Measurements from ENCODE around the gene GULP1. TPM values are rescaled to one million over a fixed set of nuclear protein-coding genes. Genes with fewer than 3 reads are reported as not detected.
A peak's percentile ranks its signal among the peaks of the same experiment; 100 is the strongest.

GULP1 gene
- total and polyA plus RNA-seq, 12 donors, result 2.0 to 6.0 (median 4.7) TPM

DNA sequence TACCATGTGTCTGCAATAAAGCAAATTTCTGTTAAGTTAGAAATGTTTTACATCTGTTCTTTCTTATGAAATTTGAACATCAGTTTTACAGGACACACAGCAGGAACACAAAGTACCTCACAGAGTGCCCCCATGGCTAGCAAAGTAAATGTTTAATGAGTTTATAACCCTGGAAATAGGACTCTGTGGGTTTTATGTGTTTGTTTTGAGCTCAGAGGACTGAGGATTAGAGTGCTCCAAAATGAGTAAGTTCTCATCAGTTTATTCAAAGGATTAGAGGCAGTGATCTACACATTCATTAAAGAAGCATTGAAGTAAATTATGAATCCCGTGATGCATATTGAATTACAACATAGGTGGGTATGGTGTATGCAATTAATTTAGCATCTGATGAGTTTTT lies 281.8 kb downstream of the GULP1 start:
- intact Hi-C loops (cut with DNase I), result no loop called here
- TF ChIP-seq, protein P1, sequence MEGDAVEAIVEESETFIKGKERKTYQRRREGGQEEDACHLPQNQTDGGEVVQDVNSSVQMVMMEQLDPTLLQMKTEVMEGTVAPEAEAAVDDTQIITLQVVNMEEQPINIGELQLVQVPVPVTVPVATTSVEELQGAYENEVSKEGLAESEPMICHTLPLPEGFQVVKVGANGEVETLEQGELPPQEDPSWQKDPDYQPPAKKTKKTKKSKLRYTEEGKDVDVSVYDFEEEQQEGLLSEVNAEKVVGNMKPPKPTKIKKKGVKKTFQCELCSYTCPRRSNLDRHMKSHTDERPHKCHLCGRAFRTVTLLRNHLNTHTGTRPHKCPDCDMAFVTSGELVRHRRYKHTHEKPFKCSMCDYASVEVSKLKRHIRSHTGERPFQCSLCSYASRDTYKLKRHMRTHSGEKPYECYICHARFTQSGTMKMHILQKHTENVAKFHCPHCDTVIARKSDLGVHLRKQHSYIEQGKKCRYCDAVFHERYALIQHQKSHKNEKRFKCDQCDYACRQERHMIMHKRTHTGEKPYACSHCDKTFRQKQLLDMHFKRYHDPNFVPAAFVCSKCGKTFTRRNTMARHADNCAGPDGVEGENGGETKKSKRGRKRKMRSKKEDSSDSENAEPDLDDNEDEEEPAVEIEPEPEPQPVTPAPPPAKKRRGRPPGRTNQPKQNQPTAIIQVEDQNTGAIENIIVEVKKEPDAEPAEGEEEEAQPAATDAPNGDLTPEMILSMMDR (IDR thresholded peaks at IDR 0.05), result no peak

DNA sequence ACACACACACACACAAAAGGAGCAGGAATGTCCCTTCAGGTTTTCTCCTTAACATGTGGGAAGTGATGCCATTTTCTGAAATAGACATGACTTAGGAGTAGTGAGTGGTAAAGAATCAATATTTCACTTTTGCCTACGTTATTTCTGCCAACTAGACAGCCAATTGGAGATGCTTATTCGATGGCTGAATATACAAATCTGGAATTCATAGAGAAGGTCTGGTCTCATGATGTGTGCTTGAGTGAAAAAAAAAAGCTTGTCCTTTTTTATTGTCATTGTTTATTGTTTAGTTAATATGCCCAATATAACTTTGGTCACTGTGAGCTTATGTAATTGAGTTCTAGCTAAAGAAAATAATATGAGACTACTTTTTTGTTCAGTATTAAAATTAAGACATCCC lies 284.3 kb downstream of the GULP1 start:
- 92% methylated on average over 2 of the region's 2 CpGs for WGBS, 2 donors
- Histone ChIP-seq H3K27me3 (no peaks in the 10 kb centered on the region), H3K36me3 (no peaks in the 10 kb centered on the region), H3K4me3 (no peak overlapping the region), H3K4me1 (no peaks in the 10 kb centered on the region), H3K27ac (no peak overlapping the region), H3K9me3 (no peaks in the 10 kb centered on the region)
- TF ChIP-seq, protein P1 (IDR thresholded peaks at IDR 0.05), result no peak
- ATAC-seq (no peak), DNase-seq (no peak)
- intact Hi-C loops (cut with DNase I), result no loop called here

More for the DNA sequence above, 281.8 kb downstream of the GULP1 start:
- no peaks in the 10 kb centered on the region for H3K36me3 ChIP-seq
- no peaks in the 10 kb centered on the region for H3K27me3 ChIP-seq
- ATAC-seq (no peak), DNase-seq (no peak)
- H3K27ac ChIP-seq, result no peak overlapping the region
- 92 to 94% methylated on average over 1 of the region's 1 CpG for WGBS, 2 donors
- no peaks in the 10 kb centered on the region for H3K4me1 ChIP-seq
- H3K4me3 ChIP-seq, result no peak overlapping the region
- no peaks in the 10 kb centered on the region for H3K9me3 ChIP-seq

DNA sequence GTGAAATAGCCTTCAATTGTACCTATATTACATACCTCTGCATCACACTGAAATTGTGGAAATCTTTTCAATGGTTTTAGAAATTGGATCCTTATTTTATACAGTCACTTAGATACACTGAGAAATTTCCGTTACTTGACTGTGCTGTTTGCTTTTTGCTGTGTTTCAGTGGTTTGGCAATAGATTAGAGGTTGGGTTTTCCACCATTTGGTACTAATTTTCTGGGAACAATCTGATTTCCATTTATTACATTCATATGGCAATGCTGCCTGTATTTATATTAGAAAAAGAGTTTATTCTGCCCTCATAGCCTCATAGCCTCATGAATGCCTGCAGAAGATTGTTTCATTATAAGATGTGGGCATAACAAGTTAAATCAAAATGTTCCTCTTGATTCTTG lies 285.0 kb downstream of the GULP1 start:
- no peaks in the 10 kb centered on the region for H3K27me3 ChIP-seq
- H3K4me3 ChIP-seq, result no peak overlapping the region
- intact Hi-C loops (cut with DNase I), result no loop called here
- H3K27ac ChIP-seq, result peak overlapping the region in 2 of 10 donors; percentile 15 to 18
- ATAC-seq, result no peak
- H3K4me1 ChIP-seq, result no peaks in the 10 kb centered on the region
- no peaks in the 10 kb centered on the region for H3K9me3 ChIP-seq
- WGBS, 2 donors, result 89 to 98% methylated on average over 1 of the region's 1 CpG
- TF ChIP-seq, protein P1 (IDR thresholded peaks at IDR 0.05), result no peak
- DNase-seq, result no peak
- H3K36me3 ChIP-seq, result no peaks in the 10 kb centered on the region

DNA sequence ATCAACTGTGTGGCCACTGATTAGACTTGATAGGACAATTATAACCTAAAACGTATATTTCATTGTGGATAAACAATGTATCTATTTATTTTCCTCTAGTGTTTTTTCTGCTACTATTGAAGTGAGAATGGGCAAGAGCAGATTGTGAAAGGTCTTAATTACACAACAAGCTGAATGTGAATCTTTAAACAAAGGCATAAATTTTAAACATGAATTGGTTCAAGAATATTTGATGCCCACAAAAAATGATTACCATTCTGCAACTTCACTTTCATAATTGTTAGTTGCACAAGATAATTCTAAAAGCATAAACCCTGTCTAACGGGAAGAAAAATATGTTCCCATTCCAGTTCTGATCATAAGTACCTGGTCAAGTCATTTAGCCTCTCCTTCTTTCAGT lies 285.6 kb downstream of the GULP1 start:
- TF ChIP-seq, protein P1 (IDR thresholded peaks at IDR 0.05), result no peak
- no peak for ATAC-seq
- intact Hi-C loops (cut with DNase I), result no loop called here
- Histone ChIP-seq H3K36me3 (no peaks in the 10 kb centered on the region), H3K4me1 (no peaks in the 10 kb centered on the region), H3K9me3 (no peaks in the 10 kb centered on the region), H3K27ac (peak overlapping the region in 2 of 10 donors; percentile 15 to 18), H3K4me3 (no peak overlapping the region), H3K27me3 (no peaks in the 10 kb centered on the region)
- DNase-seq, result no peak
- WGBS, 2 donors, result 88 to 90% methylated on average over 2 of the region's 2 CpGs

Data from heart right ventricle (tissue), 16 donors.